Hepatocyte (in vitro differentiated cells): ENCODE measurements around the gene OR2H1.

Experiments used
- CTCF ChIP-seq: fragments of 200-600 bp; sonication (generic); IDR thresholded peaks from 2 replicates; pipeline ENCODE4 v1.5.1; 2016; ENCODE audit warnings: antibody characterized with exemption, mild to moderate bottlenecking; ENCODE audit not compliant: poor library complexity
- EZH2 ChIP-seq: fragments of 200-600 bp; sonication (generic); IDR thresholded peaks from 2 replicates; pipeline ENCODE4 v1.6.1; 2016; ENCODE audit warnings: antibody characterized with exemption, mild to moderate bottlenecking, borderline replicate concordance
- EZH2phosphoT487 ChIP-seq: fragments of 200-600 bp; sonication (generic); IDR thresholded peaks from one replicate; pipeline ENCODE4 v1.6.1; 2018; ENCODE audit warnings: antibody characterized with exemption, mild to moderate bottlenecking, low read depth, moderate library complexity; ENCODE audit not compliant: unreplicated experiment, severe bottlenecking

- no peak for TF ChIP-seq CTCF
- no peak for TF ChIP-seq EZH2
- no peak for TF ChIP-seq EZH2phosphoT487
These were observed 42.7 kb downstream of the OR2H1 start for GRCh38 chr6:29499704-29500103.
